Astrocyte of the cerebellum (primary cell): Measurements from ENCODE around the gene PUS10.
"Not testable (repeated sequence)": the region's sequence is repeated elsewhere in the genome, so short reads cannot be mapped to it uniquely, and the experiment has no call there.

ENCODE experiments used
- DNase-seq: peaks from one replicate; pipeline ENCODE4 v3.0.0-alpha.2; 2011; ENCODE audit warnings: low read depth
- H3K4me3 ChIP-seq: 2 replicates; pipeline ENCODE4 v1.5.1; 2011; ENCODE audit warnings: mild to moderate bottlenecking, low read depth, low read length, moderate library complexity
- in situ Hi-C: cut with HindIII; loops from 2 replicates; pipeline ENCODE4 v1.10.0; 2017; ENCODE audit warnings: low sequenced_read_pairs
- TF ChIP-seq, protein P1 (sequence below): IDR thresholded peaks from 2 replicates; pipeline ENCODE4 v1.5.1; 2012; ENCODE audit warnings: low read length, low read depth, moderate library complexity, mild to moderate bottlenecking; ENCODE audit errors: missing control alignments

Gene PUS10

DNA sequence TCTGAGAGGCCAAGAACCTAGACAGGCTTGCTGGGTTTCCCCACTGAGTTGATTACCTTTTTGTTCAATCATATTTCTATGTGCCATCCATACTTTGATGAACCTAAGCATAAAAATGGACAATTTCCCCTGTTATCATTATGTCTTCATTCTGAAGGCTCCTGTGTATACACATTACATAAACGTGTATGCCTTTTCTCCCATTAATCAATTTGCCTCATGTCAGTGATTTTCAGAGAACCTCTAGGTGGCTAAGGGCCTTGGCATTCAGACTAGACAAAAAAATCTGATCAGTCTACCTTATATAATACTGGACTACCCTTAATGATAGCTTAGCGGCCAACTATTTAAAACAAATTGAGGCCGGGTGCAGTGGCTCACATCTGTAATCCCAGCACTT lies 4.7 kb downstream of the PUS10 start:
- no peak overlapping the region for H3K4me3 ChIP-seq
- TF ChIP-seq, protein P1, sequence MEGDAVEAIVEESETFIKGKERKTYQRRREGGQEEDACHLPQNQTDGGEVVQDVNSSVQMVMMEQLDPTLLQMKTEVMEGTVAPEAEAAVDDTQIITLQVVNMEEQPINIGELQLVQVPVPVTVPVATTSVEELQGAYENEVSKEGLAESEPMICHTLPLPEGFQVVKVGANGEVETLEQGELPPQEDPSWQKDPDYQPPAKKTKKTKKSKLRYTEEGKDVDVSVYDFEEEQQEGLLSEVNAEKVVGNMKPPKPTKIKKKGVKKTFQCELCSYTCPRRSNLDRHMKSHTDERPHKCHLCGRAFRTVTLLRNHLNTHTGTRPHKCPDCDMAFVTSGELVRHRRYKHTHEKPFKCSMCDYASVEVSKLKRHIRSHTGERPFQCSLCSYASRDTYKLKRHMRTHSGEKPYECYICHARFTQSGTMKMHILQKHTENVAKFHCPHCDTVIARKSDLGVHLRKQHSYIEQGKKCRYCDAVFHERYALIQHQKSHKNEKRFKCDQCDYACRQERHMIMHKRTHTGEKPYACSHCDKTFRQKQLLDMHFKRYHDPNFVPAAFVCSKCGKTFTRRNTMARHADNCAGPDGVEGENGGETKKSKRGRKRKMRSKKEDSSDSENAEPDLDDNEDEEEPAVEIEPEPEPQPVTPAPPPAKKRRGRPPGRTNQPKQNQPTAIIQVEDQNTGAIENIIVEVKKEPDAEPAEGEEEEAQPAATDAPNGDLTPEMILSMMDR: no peak
- DNase-seq: no peak
- in situ Hi-C loops: loop anchor here (25.0 kb wide), 1 partner anchor 251 kb away; the partner anchor contains the start of gene PAPOLG

DNA sequence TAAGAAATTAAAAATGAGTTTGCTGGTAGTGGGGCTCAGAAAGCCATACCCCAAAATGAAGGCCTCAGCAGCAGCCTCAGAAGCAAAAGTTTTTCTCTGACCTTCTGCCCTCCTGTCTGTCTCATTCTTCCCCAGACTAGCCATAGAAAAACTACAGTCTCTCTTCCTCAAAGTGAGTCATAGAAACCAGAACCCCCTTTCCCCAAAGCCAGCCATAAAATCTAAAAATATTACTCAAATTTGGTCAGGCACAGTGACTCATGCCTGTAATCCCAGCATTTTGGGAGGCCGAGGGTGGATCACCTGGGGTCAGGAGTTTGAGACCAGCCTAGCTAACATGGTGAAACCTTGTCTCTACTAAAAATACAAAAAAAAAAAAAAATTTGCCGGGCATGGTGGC lies 5.8 kb downstream of the PUS10 start:
- in situ Hi-C loops: loop anchor here (25.0 kb wide), 1 partner anchor 250 kb away; the partner anchor contains the start of gene PAPOLG
- DNase-seq: peak; percentile 16
- H3K4me3 ChIP-seq: not testable (repeated sequence)

- DNase-seq: peak; percentile 6
- TF ChIP-seq, protein P1: no peak
Observed at GRCh38 chr2:61011678-61012077, 6.4 kb downstream of the PUS10 start.

DNA sequence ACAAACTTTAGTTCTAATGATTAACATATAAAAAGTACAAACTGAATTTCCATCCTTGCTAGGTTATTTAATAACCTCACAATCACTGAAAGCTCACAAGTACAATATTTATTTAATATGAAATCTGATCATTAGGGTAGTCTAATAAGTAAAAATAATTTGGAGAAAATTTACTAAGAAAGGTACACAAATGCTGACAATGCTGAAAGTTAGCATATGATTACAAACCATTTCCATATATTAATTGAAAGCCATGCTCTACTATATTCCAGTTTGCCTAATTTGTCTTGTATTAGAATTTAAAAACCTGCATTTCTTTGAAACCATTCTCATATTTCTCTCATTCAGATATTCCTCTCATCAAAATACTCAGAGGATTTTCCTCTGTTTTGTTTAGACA lies 8.7 kb downstream of the PUS10 start:
- H3K4me3 ChIP-seq: no peak overlapping the region
- TF ChIP-seq, protein P1: no peak
- no peak for DNase-seq
- in situ Hi-C loops: loop anchor here (25.0 kb wide), 1 partner anchor 247 kb away; the partner anchor contains the start of gene PAPOLG

More at GRCh38 chr2:61011678-61012077, 6.4 kb downstream of the PUS10 start:
- in situ Hi-C loops: loop anchor here (25.0 kb wide), 1 partner anchor 249 kb away; the partner anchor contains the start of gene PAPOLG
- no peak overlapping the region for H3K4me3 ChIP-seq

DNA sequence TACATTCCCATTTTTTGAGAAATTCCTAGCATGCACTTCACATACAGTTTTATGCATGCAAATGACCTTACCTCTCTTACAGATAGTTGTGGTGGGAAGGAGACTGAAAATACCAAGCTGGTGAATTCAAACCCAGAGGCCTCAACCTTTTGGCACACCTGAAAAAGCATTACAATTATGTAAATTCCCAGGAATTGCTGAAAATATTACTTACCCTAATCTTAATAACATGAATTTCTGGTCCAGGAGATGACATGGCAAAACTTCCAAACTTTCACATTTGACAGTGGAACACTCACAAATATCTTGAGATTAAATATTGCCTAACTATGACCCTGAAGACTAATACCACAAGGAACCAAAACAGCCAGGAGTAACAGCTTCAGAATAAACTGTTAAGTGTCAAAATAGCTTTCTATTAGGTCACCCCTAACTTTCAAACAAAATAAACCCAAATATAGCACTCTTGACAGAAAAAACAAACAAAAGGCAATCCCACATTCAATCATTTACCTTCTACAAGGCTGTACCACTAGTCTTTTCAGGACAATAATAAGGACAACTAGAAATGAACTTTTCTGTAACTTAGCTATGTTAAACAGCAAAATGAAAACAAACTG lies 11.5 kb downstream of the PUS10 start:
- DNase-seq: no peak
- no peak overlapping the region for H3K4me3 ChIP-seq
- TF ChIP-seq, protein P1: no peak
- in situ Hi-C loops: loop anchor here (25.0 kb wide), 1 partner anchor 244 kb away; the partner anchor contains the start of gene PAPOLG

DNA sequence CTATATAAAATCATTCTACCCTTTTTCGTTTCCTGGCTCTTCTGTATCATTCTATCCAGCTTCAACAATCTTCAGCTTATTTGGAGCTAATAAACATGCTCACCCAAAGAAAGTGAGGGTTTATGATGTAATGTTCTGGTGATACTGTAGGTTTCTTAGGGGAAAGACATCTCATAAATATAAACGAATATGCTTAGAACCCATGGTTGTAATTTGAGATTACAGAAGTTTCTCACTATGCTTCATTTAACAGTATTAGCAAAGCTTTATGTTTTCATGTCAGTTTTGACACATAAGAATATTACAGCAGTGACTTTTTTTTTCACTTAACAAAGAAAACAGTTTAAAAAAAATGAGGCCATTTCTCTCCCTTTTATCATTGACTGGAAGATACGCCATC lies 12.3 kb downstream of the PUS10 start:
- DNase-seq: no peak

More for the DNA sequence above, 12.3 kb downstream of the PUS10 start:
- no peak overlapping the region for H3K4me3 ChIP-seq
- TF ChIP-seq, protein P1: no peak
- in situ Hi-C loops: loop anchor here (25.0 kb wide), 1 partner anchor 243 kb away; the partner anchor contains the start of gene PAPOLG
